Activated T-cell treated with anti-CD3 and anti-CD28 coated beads for 48 hours (primary cell): ENCODE data around the gene MORN3.
A peak's percentile ranks its signal among the peaks of the same experiment; 100 is the strongest.
"Not testable (repeated sequence)": the region's sequence is repeated elsewhere in the genome, so short reads cannot be mapped to it uniquely, and the experiment has no call there.

Experiments used
- DNase-seq: peaks from one replicate; pipeline ENCODE4 v3.0.0-alpha.2; 2020; ENCODE audit warnings: low read depth

MORN3 gene, protein sequence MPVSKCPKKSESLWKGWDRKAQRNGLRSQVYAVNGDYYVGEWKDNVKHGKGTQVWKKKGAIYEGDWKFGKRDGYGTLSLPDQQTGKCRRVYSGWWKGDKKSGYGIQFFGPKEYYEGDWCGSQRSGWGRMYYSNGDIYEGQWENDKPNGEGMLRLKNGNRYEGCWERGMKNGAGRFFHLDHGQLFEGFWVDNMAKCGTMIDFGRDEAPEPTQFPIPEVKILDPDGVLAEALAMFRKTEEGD

DNA sequence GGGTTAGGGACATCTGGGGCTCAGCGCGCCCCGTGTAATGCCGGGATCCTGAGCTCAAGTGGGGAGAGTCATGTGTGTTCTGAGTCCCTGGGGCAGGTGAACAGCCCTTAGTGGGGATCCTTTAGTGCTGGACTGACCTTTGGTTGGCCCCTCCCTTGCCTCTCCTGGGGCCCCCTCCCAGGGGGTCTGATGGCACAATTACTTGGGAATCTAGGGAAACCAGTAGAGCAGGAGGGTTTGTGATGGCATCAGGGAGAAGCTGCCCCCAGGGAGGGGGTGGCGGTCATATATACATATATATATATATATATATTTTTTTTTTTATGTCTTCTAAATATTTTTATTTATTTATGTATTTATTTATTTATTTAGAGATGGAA lies at the start of gene MORN3:
Gene MORN3, minus strand, starts transcription at position 134 of the 380 bp plus-strand sequence. CDS start 171 bp downstream, outside the sequence.
- no peak for DNase-seq

DNA sequence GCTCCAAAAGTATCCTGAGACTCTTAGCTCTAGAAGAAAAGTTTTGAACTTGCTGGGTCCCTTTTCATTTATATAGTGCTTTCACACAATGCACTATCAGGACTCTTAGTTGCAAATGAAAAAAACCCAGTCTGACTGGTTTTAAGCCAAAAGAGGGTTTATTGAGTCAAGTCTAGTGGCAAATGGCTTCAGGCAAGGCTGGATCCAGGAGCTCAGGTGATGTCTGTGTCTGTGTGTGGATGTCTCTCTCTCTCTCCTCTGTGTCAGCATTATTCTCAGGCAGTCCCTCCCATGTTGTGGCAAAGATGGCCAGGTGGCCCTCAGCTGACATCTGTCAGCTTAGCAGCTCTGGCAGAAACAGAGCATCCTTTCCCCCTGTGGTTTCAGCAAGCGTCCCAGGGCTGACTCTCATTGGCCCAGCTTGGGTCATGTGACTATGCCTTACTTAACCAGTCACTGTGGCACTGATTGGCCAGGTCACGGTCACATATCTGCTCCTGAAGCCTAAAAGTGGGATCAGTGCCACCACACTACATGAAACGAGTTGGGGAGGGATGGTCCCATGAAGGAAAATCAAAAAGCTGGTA lies 49.3 kb upstream of the MORN3 start:
- no peak for DNase-seq

DNA sequence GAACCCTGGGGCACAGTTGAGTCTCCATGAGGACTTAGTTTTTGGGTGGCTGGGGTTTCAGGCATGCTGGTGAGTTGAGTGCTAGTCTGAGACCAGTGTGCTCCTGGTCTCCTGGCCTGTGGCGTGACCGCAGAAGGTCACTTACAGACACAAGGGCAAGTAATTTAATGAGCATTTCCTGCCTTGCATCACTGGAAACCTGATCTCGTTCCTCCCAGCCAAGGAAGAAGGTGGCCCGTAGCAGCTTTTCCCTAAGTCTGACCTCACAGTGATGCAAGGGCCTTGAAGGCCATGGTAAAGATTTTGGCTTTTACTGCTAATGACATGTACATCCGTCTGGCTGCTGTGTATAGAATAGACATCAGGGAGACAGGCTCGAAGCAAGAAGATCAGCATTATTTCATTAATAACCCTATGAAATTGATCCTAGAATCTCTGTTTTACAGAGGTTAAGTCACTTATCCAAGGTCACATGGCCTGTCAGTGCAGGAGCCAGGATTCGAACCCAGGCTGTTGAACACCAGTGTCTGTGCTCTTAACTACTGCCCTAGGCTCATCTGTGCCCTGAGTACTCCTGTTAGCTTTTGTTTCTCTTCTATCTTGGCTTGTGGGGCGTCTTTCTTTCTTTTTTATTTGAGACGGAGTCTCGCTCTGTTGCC lies 47.7 kb upstream of the MORN3 start:
- no peak for DNase-seq

DNA sequence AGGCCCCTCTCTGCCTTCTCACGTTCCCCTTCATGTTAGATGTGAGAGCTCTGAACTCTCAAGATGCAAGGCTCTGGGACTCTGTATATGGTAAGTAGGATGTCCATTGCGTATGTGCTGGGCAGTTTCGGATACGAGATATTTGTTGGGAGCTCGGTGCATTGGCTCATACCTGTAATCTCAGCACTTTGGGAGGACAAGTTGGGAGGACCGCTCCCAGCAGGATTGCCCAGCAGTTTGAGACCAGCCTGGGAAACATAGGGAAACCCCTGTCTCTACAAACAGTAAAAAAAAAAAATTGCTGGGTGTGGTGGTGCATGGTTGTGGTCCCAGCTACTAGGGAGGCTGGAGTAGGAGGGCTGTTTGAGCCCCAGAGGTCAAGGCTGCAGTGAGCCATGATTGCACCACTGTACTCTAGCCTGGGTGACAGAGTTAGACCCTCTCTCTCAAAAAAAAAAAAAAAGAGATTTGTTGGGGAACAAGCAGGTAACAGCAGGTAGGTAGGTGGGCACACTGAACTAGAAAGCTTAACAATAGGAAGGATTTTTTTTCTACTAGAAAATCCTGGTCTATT lies 46.5 kb upstream of the MORN3 start:
- DNase-seq, result no peak

DNA sequence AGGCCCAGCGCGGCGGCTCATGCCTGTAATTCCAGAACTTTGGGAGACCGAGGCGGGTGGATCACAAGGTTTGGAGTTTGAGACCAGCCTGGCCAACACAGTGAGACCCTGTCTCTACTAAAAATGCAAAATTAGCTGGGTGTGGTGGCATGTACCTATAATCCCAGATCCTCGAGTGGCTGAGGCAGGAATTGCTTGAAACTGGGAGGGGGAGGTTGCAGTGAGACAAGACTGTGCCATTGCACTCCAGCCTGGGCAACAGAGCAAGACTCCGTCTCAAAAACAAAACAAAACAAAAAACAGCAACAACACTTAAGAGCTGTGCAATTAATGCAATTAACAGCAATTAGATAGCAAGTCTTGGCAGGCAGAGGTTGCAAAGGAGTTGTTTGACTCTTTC lies 45.6 kb upstream of the MORN3 start:
- DNase-seq, result not testable (repeated sequence)

DNA sequence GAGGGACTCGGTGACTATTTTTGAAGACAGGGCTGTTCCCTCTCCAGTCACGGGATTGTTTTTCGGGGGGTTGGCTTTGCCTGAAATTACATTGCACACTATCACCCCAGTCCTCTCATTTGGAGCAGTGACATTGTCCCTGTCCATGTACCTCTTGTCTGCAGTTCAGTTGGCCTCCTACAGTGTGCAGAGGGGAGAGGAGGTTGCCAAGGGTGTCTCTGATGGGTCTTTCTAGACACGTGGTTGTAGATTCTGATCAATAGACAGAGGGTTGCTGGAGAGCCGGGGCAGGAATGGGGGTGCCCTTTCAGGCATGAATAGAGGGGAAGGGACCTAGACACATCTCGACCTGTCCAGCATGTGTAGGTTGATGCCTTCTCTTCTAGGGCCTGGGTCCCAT lies 44.3 kb upstream of the MORN3 start:
- DNase-seq, result no peak

DNA sequence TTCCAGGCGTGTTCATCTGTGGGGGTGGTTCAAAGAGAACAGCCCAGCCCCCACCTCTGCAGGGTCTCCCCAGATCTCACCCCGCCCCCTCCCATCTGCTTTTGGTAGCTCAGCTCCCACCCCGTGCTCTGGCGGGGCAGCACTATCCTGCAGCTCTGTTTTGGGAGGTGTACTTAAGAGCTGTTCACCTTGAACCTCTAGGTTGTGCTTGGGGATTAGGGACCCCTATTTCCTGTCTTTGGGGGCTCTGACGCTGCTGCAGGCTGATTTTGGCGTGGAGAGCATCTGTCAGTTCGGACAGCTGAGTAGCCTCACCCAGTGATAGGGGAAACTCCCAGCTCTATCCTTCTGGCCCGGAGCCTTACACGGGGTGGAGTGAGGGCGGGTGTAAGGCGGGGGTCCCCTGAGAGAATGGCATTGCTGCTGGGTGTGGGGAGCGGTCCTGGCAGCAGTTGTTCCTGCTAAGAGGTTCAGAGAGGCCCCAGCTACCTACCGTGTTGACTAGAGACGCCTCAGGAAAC lies 43.9 kb upstream of the MORN3 start:
- DNase-seq, result no peak

DNA sequence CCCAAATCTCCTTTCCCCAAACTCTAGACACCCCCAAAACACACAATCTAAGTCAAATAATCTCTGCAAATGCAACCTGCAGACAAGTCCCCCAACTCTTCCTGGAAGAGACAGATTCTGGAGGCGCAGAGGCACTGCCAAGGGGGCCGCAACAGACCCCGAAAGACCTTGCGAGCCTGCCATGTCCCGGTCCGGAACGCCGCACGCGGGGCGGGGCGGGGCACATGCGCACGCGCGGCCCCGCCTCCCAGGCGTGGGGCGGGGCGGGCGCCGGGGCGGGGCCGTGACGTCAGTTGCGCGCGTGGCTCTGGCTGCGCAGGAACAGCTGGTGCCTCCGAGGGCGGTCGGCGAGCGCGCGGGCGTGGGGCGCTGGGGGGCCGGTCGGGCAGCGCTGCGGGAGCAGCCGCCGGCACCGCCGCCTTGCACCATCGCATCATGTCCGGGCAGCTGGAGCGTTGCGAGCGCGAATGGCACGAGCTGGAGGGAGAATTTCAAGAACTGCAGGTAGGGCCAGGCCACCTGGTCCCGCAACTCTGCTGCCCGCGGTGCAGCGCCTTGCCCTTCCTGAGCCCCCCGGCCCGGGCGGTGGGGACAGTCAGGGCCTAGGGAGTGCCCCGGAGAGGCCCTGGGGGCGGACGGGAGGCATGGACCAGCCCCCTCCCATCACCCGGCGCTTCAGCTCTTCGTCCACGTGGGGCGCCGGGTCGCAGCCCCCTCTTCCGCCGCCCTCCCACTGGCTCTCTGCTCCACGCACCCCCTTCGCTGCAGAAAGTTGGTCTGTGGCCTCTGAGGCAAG lies 43.2 kb upstream of the MORN3 start, which contains the start of gene TMEM120B:
Gene TMEM120B, plus strand, starts transcription at position 292 of the 796 bp plus-strand sequence. Its CDS starts 144 bp downstream, at position 436.
- DNase-seq, result peak; percentile 89

DNA sequence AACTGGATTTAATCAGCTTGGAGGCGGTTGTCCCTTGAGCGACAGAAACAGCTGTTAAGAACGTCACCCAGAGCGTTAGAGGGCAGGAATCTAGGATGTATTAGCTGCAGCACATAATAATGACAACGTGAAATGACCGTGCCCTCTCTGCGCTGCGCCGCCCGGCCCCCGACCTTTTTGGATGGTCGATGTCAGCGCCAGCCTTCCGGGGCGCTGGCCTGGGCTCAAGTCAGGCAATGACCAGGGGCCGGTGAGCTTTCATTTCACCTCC lies 42.7 kb upstream of the MORN3 start:
- DNase-seq, result peak; percentile 19

DNA sequence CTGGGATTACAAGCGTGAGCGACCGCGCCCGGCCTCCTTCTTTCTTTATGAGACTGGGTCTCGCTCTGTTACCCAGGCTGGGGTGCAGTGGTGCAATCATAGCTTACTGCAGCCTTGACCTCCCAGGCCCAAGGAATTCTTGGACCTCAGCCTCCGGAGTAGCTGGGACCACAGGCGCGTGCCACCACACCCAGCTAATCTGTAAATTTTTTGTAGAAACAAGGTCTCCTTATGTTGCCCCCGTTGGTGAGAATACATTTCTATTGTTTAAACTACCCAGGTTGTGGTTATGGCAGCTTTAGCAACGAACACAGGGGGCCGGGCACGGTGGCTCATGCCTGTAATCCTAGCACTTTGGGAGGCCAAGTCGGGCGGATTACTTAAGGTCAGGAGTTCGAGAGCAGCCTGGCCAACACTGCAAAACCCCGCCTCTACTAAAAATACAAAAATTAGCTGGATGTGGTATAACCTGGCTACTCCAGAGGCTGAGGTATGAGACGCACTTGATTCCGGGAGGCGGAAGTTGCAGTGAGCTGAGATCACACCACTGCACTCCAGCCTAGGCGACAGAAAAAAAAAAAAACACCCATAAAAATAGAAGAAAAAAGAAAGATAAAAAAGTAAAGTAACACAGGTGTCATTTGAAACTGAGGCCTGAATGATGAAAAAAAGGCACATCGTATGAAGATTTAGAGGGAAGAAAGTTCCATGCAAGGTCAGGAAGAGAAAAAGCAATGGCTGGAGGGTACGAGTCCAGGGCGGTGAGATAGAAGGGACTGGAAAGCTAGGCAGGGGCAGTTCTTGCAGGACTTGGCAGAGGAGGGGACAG lies 42.1 kb upstream of the MORN3 start:
- no peak for DNase-seq

DNA sequence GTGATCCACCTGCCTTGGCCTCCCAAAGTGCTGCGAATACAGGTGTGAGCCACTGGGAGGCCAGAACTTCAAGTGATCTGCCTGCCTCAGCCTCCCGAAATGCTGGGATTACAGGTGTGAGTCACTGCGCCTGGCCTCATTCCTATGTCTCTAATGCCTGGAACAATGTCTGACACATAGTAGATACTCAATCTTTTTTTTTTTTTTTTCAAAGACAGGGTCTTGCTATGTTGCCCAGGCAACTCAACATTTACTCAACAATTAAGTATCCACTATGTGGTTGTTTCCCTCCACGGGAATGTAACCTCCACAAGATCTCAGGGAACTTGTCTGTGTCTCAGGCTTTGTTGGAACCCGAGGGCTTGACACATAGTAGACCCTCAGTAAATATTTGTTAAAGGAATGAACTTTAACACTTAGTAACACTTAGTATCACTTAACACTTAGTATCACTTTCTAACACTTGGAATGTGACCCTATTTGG lies 40.1 kb upstream of the MORN3 start:
- DNase-seq, result no peak

DNA sequence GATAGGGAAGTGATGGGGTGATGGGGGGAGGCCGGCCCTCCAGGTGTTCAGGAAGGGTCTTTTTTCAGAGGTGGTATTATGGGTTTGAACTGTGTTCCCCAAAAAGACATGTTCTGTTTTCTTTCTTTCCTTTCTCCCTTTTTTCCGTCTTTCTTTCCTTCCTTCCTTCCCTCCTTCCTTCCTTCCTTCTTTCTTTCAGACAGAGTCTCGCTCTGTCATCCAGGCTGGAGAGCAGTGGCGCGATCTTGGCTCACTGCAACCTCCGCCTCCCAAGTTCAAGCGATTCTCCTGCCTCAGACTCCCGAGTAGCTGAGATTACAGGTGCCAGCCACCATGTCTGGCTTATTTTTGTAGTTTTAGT lies 39.6 kb upstream of the MORN3 start:
- not testable (repeated sequence) for DNase-seq

DNA sequence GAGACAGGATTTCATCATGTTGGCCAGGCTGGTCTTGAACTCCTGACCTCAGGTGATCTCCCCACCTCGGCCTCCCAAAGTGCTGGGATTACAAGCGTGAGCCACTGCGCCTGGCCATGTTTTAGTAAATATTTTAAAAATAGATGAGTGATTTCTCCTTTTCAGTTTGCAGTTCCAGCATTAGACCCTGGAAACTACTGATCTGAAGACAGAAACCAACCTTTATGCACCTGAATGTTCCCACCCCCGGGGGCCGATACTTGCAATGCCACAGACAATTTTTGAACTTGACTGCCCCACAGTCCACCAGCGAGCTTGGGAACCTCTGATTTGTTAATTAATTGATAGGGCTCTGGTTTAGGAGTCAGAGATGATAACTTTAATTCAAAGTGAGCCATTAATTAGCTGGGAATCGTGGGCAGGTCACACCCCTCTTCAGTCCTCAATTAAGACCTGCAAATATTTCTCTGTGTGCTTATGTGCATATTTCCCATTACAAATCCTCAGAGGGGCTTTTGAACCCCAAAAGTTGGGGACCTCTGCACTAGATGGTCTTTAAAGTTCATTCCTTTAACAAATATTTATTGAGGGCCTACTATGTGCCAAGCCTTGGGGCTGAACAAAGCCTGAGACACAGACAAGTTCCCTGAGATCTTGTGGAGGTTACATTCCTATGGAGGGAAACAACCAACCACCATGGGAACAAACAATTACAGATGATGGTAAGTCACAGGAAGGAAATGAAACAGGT lies 39.0 kb upstream of the MORN3 start:
- no peak for DNase-seq

DNA sequence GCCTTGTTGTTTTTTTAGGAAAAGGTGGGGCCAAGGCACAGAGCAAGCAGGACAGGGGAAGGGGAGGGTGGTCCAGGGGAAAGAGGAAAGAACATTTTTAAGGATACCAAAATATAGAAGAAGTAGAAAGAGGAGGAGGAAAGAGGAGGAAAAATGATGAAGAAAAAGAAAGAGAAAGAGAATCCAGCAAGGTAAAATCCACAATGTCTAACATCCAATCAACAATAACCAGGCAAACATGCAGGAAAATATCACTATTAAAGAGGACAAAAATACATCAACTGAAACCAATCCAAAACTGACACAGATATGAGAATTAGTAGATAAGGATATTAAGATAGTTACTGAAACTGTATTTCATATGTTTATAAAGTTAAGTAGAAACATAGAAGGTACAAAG lies 36.1 kb upstream of the MORN3 start:
- DNase-seq, result no peak

DNA sequence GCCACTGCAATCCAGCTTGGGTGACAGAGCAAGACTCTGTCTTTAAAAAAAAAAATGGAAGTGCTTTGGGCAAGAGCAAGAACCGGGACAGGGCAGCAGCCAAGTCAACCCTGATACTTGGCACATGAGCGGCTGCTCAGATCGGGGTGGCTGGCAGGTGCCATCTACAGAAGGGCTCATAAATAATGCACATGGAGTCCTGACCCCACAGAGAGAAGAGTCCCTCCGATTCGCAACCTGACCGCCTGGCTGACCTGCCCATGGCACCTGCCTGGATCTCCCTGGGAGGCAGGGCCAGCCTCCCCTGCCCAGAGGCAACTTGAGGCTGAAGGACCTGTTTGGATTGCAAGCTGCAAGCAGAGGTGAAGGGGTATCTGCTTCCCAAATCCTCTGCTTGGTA lies 33.5 kb upstream of the MORN3 start:
- DNase-seq, result no peak

DNA sequence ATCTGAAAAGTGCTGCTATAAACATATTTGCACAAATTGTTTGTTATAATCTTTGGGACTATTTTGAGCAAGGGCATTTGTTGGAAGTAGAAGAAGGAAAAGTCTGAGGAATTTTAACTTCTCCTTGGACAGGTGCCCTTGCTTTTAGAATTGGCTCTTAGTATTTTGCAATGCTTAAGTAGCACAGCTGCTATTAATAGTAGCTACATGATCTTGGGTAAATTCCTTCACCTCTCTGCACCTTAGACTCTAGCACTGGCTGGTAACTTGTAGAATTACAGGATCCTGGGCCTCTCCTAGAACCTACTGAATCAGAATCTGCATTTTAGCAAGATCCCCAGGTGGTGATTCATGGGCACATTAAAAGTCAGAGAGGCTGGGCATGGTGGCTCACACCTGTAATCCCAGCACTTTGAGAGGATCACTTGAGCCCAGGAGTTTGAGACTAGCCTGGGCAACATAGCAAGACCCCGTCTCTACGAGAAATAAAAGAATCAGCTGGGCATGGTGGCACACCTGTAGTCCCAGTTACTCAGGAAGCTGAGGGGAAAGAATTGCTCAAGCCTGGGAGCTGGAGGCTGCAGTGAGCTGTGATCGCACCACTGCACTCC lies 32.3 kb upstream of the MORN3 start:
- DNase-seq, result no peak

DNA sequence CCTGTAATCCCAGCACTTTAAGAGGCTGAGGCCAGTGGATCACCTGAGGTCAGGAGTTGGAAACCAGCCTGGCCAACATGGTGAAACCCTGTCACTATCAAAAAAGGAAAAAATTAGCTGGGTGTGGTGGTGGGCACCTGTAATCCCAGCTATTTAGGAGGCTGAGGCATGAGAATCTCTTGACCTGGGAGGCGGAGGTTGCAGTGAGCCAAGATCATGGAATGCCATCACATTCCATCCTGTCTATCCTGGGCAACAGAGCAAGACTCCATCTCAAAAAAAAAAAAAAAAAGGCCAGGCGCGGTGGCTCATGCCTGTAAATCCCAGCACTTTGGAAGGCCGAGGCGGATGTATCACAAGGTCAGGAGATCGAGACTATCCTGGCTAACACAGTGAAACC lies 28.4 kb upstream of the MORN3 start:
- not testable (repeated sequence) for DNase-seq

DNA sequence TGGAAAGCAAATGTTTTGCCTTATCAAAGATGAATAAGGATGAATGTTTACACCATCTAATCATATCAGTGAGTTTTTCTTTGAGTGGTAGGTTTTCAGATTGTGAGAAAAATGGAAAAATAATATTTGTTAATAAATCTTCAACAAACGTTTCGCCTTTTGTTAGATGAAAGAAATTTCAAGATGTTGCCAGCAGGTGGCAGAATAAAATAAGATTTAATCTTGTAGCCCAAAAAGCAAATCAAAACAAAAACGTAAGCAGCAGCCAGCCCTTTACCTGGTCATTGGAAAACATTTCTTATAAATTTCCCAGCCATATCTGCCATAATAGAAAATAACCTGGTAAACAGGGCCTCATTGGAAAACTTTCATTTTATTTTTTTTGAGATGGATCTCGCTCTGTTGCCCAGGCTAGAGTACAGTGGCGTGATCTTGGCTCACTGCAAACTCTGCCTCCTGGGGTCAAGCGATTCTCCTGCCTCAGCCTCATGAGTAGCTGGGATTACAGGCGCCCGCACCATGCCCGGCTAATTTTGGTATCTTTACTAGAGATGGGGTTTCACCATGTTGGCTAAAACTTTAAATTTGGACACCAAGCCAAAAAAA lies 27.7 kb upstream of the MORN3 start:
- DNase-seq, result no peak

DNA sequence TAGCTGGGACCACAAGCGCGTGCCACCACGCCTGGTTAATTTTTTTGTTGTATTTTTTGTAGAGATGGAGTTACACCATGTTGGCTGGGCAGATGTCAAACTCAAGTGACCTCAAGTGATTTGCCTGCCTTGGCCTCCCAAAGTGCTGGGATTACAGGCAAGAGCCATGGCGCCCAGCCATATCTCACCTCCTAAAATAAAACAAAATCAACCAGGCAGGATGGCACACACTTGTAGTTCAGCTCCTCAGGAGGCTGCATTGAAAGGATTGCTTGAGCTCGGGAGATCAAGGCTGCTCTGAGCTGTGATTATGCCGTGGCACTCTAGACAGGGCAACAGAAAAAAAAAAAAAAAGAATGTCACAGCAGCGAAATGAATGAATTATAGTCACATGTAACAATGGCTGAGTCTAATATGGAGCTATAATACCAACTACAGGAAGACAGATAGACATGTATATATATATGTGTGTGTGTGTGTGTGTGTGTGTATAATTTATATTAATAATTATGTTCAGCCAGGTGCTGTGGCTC lies 23.8 kb upstream of the MORN3 start:
- no peak for DNase-seq
